ENCODE measurements around the gene BCL10.

Gene BCL10

GRCh38 chr1:85297855-85298629 is 21.6 kb upstream of the BCL10 start:
- peak; percentile 58 for DNase-seq (ENCODE audit: low read depth)

- no peak for DNase-seq (ENCODE audit: low read depth)
These were observed 21.1 kb upstream of the BCL10 start for GRCh38 chr1:85297538-85297854.

- DNase-seq (ENCODE audit: low read depth) = no peak
These were observed 20.5 kb upstream of the BCL10 start for GRCh38 chr1:85296980-85297379.

GRCh38 chr1:85295654-85296053 is 19.2 kb upstream of the BCL10 start:
- DNase-seq (ENCODE audit: low read depth) = no peak

- DNase-seq (ENCODE audit: low read depth) = no peak
These were observed 18.6 kb upstream of the BCL10 start for GRCh38 chr1:85295006-85295431.

GRCh38 chr1:85290826-85291225 is 14.4 kb upstream of the BCL10 start:
- DNase-seq (ENCODE audit: low read depth) = no peak

- DNase-seq (ENCODE audit: low read depth) = no peak
These were observed 13.5 kb upstream of the BCL10 start for GRCh38 chr1:85289848-85290335.

- DNase-seq (ENCODE audit: low read depth) = no peak
These were observed 12.9 kb upstream of the BCL10 start for GRCh38 chr1:85289207-85289847.

- no peak for DNase-seq (ENCODE audit: low read depth)
These were observed 7.8 kb upstream of the BCL10 start for GRCh38 chr1:85284202-85284601.

GRCh38 chr1:85283475-85284199 is 7.2 kb upstream of the BCL10 start:
- no peak for DNase-seq (ENCODE audit: low read depth)

GRCh38 chr1:85282424-85282823 is 6.0 kb upstream of the BCL10 start:
- DNase-seq (ENCODE audit: low read depth) = no peak

- DNase-seq (ENCODE audit: low read depth) = no peak
These were observed 4.2 kb upstream of the BCL10 start for GRCh38 chr1:85280636-85281035.

GRCh38 chr1:85279458-85280080 is 3.1 kb upstream of the BCL10 start:
- DNase-seq (ENCODE audit: low read depth) = no peak

- DNase-seq (ENCODE audit: low read depth) = peak; percentile 18
These were observed 2.5 kb upstream of the BCL10 start for GRCh38 chr1:85278853-85279314.

- no peak for DNase-seq (ENCODE audit: low read depth)
These were observed 1.4 kb upstream of the BCL10 start for GRCh38 chr1:85277802-85278201.

- DNase-seq (ENCODE audit: low read depth) = no peak
These were observed 677 bp upstream of the BCL10 start for GRCh38 chr1:85276978-85277639.

- DNase-seq (ENCODE audit: low read depth) = no peak
These were observed 674 bp downstream of the BCL10 start for GRCh38 chr1:85275701-85276214.

- DNase-seq (ENCODE audit: low read depth) = no peak
These were observed 1.4 kb downstream of the BCL10 start for GRCh38 chr1:85274969-85275453.

GRCh38 chr1:85273397-85273796 is 3.0 kb downstream of the BCL10 start:
- no peak for DNase-seq (ENCODE audit: low read depth)

GRCh38 chr1:85268801-85269585 is 7.4 kb downstream of the BCL10 start:
- no peak for DNase-seq (ENCODE audit: low read depth)

- DNase-seq (ENCODE audit: low read depth) = no peak
These were observed 9.1 kb downstream of the BCL10 start for GRCh38 chr1:85267313-85267712.

Data from stimulated activated CD8-positive, alpha-beta memory T cell treated with anti-CD3 and anti-CD28 coated beads, Interleukin-4, amount 100 ng/mL, for 24 hours (primary cell).